ENCODE data around the gene AHCTF1.
"Not testable (repeated sequence)": the region's sequence is repeated elsewhere in the genome, so short reads cannot be mapped to it uniquely, and the experiment has no call there.

AHCTF1 gene

GRCh38 chr1:246893191-246893939 lies 38.4 kb downstream of the AHCTF1 start:
- H3K27me3 ChIP-seq = no peaks in the 10 kb centered on the region
- intact Hi-C loops (cut with DNase I; ENCODE audit: low total_unique reads) = no loop called here
- peaks cover 70 to 98% (median 90%) of the 10 kb centered on the region in 3 donors for H3K36me3 ChIP-seq
- no peaks in the 10 kb centered on the region for H3K9me3 ChIP-seq
- no peak overlapping the region for H3K27ac ChIP-seq
- no peak overlapping the region for H3K4me3 ChIP-seq
- TF ChIP-seq CTCF (IDR thresholded peaks at IDR 0.05) = no peak
- no peaks in the 10 kb centered on the region for H3K4me1 ChIP-seq
- no peak for DNase-seq

- TF ChIP-seq CTCF (IDR thresholded peaks at IDR 0.05) = no peak
- Histone ChIP-seq H3K9me3 (no peaks in the 10 kb centered on the region), H3K27ac (no peak overlapping the region), H3K4me1 (no peaks in the 10 kb centered on the region), H3K36me3 (peaks cover 64 to 97% (median 82%) of the 10 kb centered on the region in 3 donors), H3K4me3 (no peak overlapping the region), H3K27me3 (no peaks in the 10 kb centered on the region)
- intact Hi-C loops (cut with DNase I; ENCODE audit: low total_unique reads) = no loop called here
- no peak for DNase-seq
Observed at GRCh38 chr1:246891105-246891504, 40.6 kb downstream of the AHCTF1 start.

- H3K9me3 ChIP-seq = no peaks in the 10 kb centered on the region
- H3K27ac ChIP-seq = no peak overlapping the region
- H3K4me3 ChIP-seq = no peak overlapping the region
- no peak for TF ChIP-seq CTCF (IDR thresholded peaks at IDR 0.05)
- intact Hi-C loops (cut with DNase I; ENCODE audit: low total_unique reads) = no loop called here
- no peaks in the 10 kb centered on the region for H3K27me3 ChIP-seq
- H3K36me3 ChIP-seq = peaks cover 46 to 96% (median 76%) of the 10 kb centered on the region in 3 donors
- DNase-seq = no peak
- H3K4me1 ChIP-seq = no peaks in the 10 kb centered on the region
Observed at GRCh38 chr1:246888522-246888921, 43.2 kb downstream of the AHCTF1 start.

GRCh38 chr1:246885389-246885788 lies 46.4 kb downstream of the AHCTF1 start:
- H3K4me3 ChIP-seq; H3K9me3 ChIP-seq; H3K27me3 ChIP-seq; intact Hi-C loops (cut with DNase I; ENCODE audit: low total_unique reads); H3K4me1 ChIP-seq; DNase-seq; H3K27ac ChIP-seq: not testable (repeated sequence)
- peaks cover 47 to 81% (median 56%) of the 10 kb centered on the region in 3 donors for H3K36me3 ChIP-seq

- Histone ChIP-seq H3K36me3 (peaks cover 24 to 66% (median 31%) of the 10 kb centered on the region in 3 donors), H3K4me1 (no peaks in the 10 kb centered on the region), H3K9me3 (no peaks in the 10 kb centered on the region), H3K27ac (no peak overlapping the region), H3K27me3 (no peaks in the 10 kb centered on the region), H3K4me3 (no peak overlapping the region)
- DNase-seq = no peak
- TF ChIP-seq CTCF (IDR thresholded peaks at IDR 0.05) = no peak
- intact Hi-C loops (cut with DNase I; ENCODE audit: low total_unique reads) = no loop called here
Observed at GRCh38 chr1:246878551-246878950, 53.2 kb downstream of the AHCTF1 start.

- no peak for TF ChIP-seq CTCF (IDR thresholded peaks at IDR 0.05)
- H3K36me3 ChIP-seq = peaks cover 22 to 70% (median 30%) of the 10 kb centered on the region in 3 donors
Observed at GRCh38 chr1:246876431-246876830, 55.3 kb downstream of the AHCTF1 start.

More at GRCh38 chr1:246876431-246876830, 55.3 kb downstream of the AHCTF1 start:
- Histone ChIP-seq H3K27me3 (no peaks in the 10 kb centered on the region), H3K27ac (no peak overlapping the region), H3K9me3 (no peaks in the 10 kb centered on the region), H3K4me1 (no peaks in the 10 kb centered on the region), H3K4me3 (no peak overlapping the region)
- intact Hi-C loops (cut with DNase I; ENCODE audit: low total_unique reads) = no loop called here
- no peak for DNase-seq

Measured in tibial artery (tissue), 4 donors.